ENCODE data around the gene LPCAT1. TPM values are rescaled to one million over a fixed set of nuclear protein-coding genes. Genes with fewer than 3 reads are reported as not detected.
"Not testable (repeated sequence)": the region's sequence is repeated elsewhere in the genome, so short reads cannot be mapped to it uniquely, and the experiment has no call there.

The LPCAT1 gene
- total RNA-seq, 1 donor from 2014 or later = 74.8 TPM

DNA sequence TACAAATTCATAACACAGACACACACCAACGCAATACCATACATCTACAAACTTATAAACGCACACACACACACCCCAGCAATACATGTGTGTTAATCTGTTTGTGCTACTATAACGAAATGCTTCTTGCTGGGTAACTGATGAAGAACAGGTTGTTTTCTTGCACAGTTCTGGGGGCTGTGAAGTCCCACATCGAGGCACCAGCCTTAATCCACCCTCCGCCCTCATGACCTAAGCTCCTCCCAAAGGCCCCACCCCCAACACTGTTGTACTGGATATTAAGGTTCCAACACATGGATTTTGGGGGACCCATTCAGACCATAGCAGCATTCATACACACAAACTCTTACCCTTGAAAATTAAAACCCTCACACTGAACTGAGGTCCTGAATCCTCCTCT, 38.8 kb upstream of the LPCAT1 start:
- Mint-ChIP-seq H3K27ac (no peak overlapping the region), H3K36me3 (no peaks in the 10 kb centered on the region), H3K4me1 (peaks cover 7% of the 10 kb centered on the region), H3K4me3 (no peak overlapping the region), H3K27me3 (ENCODE audit: low read depth) (peaks cover 3% of the 10 kb centered on the region), H3K9me3 (no peaks in the 10 kb centered on the region)
- TF ChIP-seq, protein P1, sequence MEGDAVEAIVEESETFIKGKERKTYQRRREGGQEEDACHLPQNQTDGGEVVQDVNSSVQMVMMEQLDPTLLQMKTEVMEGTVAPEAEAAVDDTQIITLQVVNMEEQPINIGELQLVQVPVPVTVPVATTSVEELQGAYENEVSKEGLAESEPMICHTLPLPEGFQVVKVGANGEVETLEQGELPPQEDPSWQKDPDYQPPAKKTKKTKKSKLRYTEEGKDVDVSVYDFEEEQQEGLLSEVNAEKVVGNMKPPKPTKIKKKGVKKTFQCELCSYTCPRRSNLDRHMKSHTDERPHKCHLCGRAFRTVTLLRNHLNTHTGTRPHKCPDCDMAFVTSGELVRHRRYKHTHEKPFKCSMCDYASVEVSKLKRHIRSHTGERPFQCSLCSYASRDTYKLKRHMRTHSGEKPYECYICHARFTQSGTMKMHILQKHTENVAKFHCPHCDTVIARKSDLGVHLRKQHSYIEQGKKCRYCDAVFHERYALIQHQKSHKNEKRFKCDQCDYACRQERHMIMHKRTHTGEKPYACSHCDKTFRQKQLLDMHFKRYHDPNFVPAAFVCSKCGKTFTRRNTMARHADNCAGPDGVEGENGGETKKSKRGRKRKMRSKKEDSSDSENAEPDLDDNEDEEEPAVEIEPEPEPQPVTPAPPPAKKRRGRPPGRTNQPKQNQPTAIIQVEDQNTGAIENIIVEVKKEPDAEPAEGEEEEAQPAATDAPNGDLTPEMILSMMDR (IDR thresholded peaks at IDR 0.05; ENCODE audit: unreplicated experiment) = no peak
- DNase-seq (ENCODE audit: low spot score in 2 of 2, unreplicated experiment in 2 of 2) = no peak

DNA sequence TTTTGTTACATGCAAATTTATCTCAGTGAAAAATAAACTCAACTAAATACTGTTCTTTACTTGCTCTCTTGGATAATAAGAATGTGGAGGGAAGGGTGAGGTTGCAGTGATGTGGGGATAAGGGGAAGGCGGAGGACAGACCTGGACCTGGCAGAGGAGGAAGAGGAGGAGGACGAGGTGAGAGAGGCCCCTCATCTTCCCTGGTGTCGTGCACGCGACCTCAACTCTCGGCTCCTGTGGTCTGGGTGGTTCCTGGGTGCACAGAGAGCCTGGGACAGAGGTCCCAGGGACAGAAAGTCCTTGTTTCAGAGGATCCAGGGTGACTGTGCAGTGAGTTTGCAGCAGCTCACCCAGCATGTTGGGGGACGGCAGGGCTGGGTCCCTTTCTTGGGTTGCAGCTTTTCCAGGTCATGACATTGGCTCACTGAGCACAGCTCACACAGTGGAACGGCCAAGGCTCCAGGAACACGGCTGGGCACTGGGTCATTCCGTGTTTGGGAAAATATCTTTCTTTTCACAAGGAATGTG, 37.7 kb upstream of the LPCAT1 start:
- Mint-ChIP-seq H3K4me3 (no peak overlapping the region), H3K27ac (no peak overlapping the region)
- TF ChIP-seq, protein P1 (IDR thresholded peaks at IDR 0.05; ENCODE audit: unreplicated experiment) = no peak

DNA sequence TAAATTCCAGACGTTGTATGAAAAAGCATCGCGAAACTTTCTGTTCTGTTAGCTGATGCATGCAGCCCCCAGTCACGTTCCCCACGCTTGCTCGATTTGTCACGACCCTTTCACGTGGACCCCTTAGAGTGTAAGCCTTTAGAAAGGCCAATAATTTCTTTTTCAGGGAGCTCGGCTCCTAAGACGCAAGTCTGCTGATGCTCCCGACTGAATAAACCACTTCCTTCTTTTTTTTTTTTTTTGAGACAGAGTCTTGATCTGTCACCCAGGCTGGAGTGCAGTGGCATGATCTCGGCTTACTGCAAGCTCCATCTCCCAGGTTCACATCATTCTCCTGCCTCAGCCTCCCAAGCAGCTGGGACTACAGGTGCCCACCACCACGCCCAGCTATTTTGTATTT, 36.7 kb upstream of the LPCAT1 start:
- H3K4me3 Mint-ChIP-seq; H3K27ac Mint-ChIP-seq; DNase-seq (ENCODE audit: low spot score in 2 of 2, unreplicated experiment in 2 of 2); H3K27me3 Mint-ChIP-seq (ENCODE audit: low read depth); H3K9me3 Mint-ChIP-seq; H3K4me1 Mint-ChIP-seq; H3K36me3 Mint-ChIP-seq: not testable (repeated sequence)

More for the DNA sequence above, 37.7 kb upstream of the LPCAT1 start:
- H3K27me3 Mint-ChIP-seq (ENCODE audit: low read depth) = peaks cover 3% of the 10 kb centered on the region
- H3K4me1 Mint-ChIP-seq = no peaks in the 10 kb centered on the region
- H3K9me3 Mint-ChIP-seq = no peaks in the 10 kb centered on the region
- no peak for DNase-seq (ENCODE audit: low spot score in 2 of 2, unreplicated experiment in 2 of 2)
- H3K36me3 Mint-ChIP-seq = no peaks in the 10 kb centered on the region

DNA sequence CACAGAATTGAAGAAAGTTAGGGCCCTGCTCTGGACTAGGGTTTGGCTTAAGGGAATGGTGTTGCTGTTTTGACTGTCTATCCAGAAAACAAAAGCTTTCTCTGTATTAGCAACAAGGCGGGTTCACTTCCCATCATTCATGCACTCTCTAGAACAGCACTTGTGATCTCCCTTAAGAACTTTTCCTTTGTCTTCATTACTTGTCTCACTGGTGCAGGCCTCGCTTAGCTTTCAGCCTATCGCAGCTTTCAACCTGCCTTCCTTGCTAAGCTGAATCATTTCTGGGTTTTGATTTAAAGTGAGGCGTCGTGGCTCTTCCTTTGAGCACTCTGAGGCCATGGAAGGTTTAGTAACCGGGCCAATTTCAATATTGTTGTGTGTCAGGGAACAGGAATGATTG, 35.2 kb upstream of the LPCAT1 start:
- Mint-ChIP-seq H3K4me3 (no peak overlapping the region), H3K9me3 (no peaks in the 10 kb centered on the region), H3K36me3 (no peaks in the 10 kb centered on the region), H3K4me1 (no peaks in the 10 kb centered on the region), H3K27ac (no peak overlapping the region), H3K27me3 (ENCODE audit: low read depth) (peaks cover 3% of the 10 kb centered on the region)
- DNase-seq (ENCODE audit: low spot score in 2 of 2, unreplicated experiment in 2 of 2) = no peak
- TF ChIP-seq, protein P1 (IDR thresholded peaks at IDR 0.05; ENCODE audit: unreplicated experiment) = no peak

DNA sequence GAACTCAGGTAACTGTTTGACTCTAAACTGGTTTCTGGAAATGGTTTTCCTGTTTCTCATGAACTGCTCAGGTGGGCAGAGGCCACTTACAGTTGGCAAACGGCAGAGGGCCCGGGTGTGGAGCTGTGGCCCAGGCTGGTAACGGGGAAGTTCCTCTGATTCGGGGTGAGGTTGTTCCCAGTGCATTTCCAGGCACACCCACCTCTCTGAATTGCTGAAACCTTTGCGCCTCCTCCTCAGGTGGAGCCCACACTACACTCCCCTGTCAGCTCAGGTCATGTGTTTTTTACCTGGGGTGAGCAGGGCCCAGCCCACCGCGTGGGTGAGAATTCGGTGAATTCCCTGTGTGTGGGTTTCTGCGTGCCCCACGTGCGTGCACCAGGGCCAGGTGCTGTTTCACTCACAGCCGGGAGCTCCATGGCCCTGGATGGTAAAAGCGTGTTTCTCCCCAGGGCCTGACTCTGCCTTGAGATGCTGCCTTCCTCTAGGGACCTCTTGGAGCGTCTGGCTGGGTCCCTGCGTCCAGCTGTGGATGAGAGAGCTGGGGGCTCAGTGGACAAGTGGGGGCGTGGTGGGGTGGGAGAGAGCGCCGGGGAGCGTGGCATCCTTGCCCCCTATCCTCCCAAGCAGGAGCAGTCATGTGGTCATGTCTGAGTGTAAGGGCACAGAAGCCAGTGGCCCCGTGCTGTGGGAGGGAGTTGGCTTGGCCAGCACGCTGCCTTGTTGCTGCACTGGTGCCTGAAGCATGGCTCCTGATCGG, 33.5 kb upstream of the LPCAT1 start:
- Mint-ChIP-seq H3K9me3 (no peaks in the 10 kb centered on the region), H3K4me1 (no peaks in the 10 kb centered on the region), H3K36me3 (no peaks in the 10 kb centered on the region), H3K4me3 (no peak overlapping the region), H3K27me3 (ENCODE audit: low read depth) (peaks cover 3% of the 10 kb centered on the region), H3K27ac (no peak overlapping the region)
- no peak for DNase-seq (ENCODE audit: low spot score in 2 of 2, unreplicated experiment in 2 of 2)
- TF ChIP-seq, protein P1 (IDR thresholded peaks at IDR 0.05; ENCODE audit: unreplicated experiment) = no peak

DNA sequence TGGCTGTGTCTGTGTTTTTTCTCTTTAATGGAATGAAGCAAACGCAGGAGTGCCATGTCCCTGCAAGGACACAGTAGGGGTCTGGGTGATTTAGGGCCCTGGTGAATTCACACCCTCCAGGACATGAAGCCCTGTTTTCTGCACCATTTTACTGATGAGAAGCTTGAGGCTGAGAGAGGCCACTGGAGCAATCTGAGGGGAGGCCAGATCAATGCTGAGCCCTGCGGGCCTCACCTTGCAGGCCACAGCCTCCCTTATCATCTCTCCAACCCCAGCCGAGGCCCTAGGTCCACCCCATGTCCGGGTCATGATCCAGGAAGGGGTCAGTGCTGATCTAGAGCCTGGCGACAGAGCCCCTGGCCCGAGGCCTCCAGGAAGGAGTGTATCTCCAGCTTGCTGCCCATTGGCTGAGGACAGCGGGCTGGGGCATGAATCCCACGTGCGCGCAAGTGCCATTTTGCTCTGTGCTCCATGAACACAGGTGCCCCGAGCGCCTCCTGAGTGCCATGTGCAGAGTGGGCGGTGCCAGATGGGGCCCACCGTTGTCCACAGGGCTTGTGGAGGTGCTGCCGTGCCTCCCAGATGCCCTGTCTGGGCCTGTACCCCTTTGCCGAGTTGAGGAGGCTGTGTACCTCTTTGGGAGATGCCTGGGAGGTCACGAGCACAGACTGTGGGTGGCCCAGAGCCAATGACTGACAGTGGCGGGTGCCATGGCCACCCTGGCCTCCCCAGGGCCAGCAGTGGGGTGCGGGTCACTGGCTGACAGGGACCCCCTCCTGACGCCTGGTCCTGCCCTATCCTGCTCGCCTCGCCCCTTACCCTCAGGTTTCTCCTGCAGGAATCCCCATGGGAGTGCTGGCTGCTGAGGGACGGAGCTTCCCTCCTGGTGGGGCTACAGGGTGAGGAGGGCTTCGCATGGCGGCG, 32.3 kb upstream of the LPCAT1 start:
- Mint-ChIP-seq H3K27me3 (ENCODE audit: low read depth) (peaks cover 3% of the 10 kb centered on the region), H3K36me3 (no peaks in the 10 kb centered on the region), H3K4me3 (no peak overlapping the region), H3K27ac (no peak overlapping the region), H3K9me3 (no peaks in the 10 kb centered on the region), H3K4me1 (no peaks in the 10 kb centered on the region)
- DNase-seq (ENCODE audit: low spot score in 2 of 2, unreplicated experiment in 2 of 2) = no peak
- TF ChIP-seq, protein P1 (IDR thresholded peaks at IDR 0.05; ENCODE audit: unreplicated experiment) = no peak

Data from mesothelial cell of epicardium (in vitro differentiated cells).